ENCODE data around the gene CD247.

Gene CD247

GRCh38 chr1:167387251-167387910 is 130.9 kb downstream of the CD247 start:
- no peak for DNase-seq
- intact Hi-C loops (cut with DNase I): no loop called here
